GM19455 (cell line): ENCODE results near the gene HES4.
"Not testable (repeated sequence)": the region's sequence is repeated elsewhere in the genome, so short reads cannot be mapped to it uniquely, and the experiment has no call there.

ENCODE experiments used
- ATAC-seq: cut with Tn5 transposase; IDR thresholded peaks from one replicate; pipeline ENCODE4 v1.9.1; 2021; ENCODE audit not compliant: unreplicated experiment

HES4 gene

GRCh38 chr1:1000357-1001056 is 610 bp upstream of the HES4 start:
- ATAC-seq: peak; percentile 12

GRCh38 chr1:998995-999724 is 737 bp downstream of the HES4 start:
- ATAC-seq: no peak

GRCh38 chr1:998745-998994 is 1.2 kb downstream of the HES4 start:
- ATAC-seq: no peak

GRCh38 chr1:997993-998744 is 1.7 kb downstream of the HES4 start:
- ATAC-seq: no peak

- no peak for ATAC-seq
These were observed 2.2 kb downstream of the HES4 start for GRCh38 chr1:997713-997992.

- no peak for ATAC-seq
These were observed 2.8 kb downstream of the HES4 start for GRCh38 chr1:996851-997712.

GRCh38 chr1:995665-996633 is 3.9 kb downstream of the HES4 start:
- no peak for ATAC-seq

GRCh38 chr1:994546-994945 is 5.4 kb downstream of the HES4 start:
- ATAC-seq: not testable (repeated sequence)

- no peak for ATAC-seq
These were observed 6.4 kb downstream of the HES4 start for GRCh38 chr1:993379-993995.

GRCh38 chr1:992362-992761 is 7.5 kb downstream of the HES4 start:
- ATAC-seq: no peak

- ATAC-seq: no peak
These were observed 8.0 kb downstream of the HES4 start for GRCh38 chr1:991895-992294.

- not testable (repeated sequence) for ATAC-seq
These were observed 8.6 kb downstream of the HES4 start for GRCh38 chr1:991275-991674.

GRCh38 chr1:988061-988460 is 11.8 kb downstream of the HES4 start:
- ATAC-seq: not testable (repeated sequence)

- no peak for ATAC-seq
These were observed 14.8 kb downstream of the HES4 start for GRCh38 chr1:985126-985525.

GRCh38 chr1:984476-984814 is 15.5 kb downstream of the HES4 start:
- no peak for ATAC-seq

GRCh38 chr1:983798-984475 is 16.0 kb downstream of the HES4 start:
- ATAC-seq: no peak

- ATAC-seq: no peak
These were observed 17.0 kb downstream of the HES4 start for GRCh38 chr1:982765-983436.

GRCh38 chr1:981955-982558 is 17.8 kb downstream of the HES4 start, which contains the start of gene PERM1:
Gene PERM1, minus strand, starts transcription at chr1:982093. Its CDS starts 1,064 bp downstream, at chr1:981029.
- ATAC-seq: no peak
